ENCODE measurements around the gene TPGS1. TPM values are rescaled to one million over a fixed set of nuclear protein-coding genes. Genes with fewer than 3 reads are reported as not detected.

TPGS1 gene
- total and polyA plus RNA-seq, 2 of the 8 experiments (the other 6 are each of a cell fraction or from before 2014, with no cell fraction given): 9.1 to 10.6 TPM

GRCh38 chr19:478976-479375, 28.3 kb upstream of the TPGS1 start (continued):
- TF ChIP-seq TBP (IDR thresholded peaks at IDR 0.05; ENCODE audit: low read depth, low read length) (no peak), BACH1 (IDR thresholded peaks at IDR 0.05; ENCODE audit: low read length) (no peak), SAP30 (IDR thresholded peaks at IDR 0.05; ENCODE audit: insufficient read depth, insufficient replicate concordance, low read length) (no peak), MAX (IDR thresholded peaks at IDR 0.05) (no peak)
